H9 (cell line): ENCODE results near the gene TMEM242. TPM values are rescaled to one million over a fixed set of nuclear protein-coding genes. Genes with fewer than 3 reads are reported as not detected.

Experiments used
- DNase-seq: peaks from one replicate; pipeline ENCODE4 v3.0.0-alpha.2; 2017
- H2AFZ ChIP-seq: one replicate; pipeline ENCODE4 v1.6.1; 2013; ENCODE audit warnings: mild to moderate bottlenecking, low read length, control low read depth, moderate library complexity
- H2AK5ac ChIP-seq: 2 replicates; pipeline ENCODE4 v1.6.1; 2013; ENCODE audit warnings: low read length, control low read depth, mixed read lengths; ENCODE audit not compliant: insufficient read length
- H2BK120ac ChIP-seq: one replicate; pipeline ENCODE4 v1.6.1; 2013; ENCODE audit warnings: low read depth, mild to moderate bottlenecking, low read length, control low read depth, inconsistent platforms; ENCODE audit not compliant: poor library complexity, severe bottlenecking
- H2BK12ac ChIP-seq: 2 replicates; pipeline ENCODE4 v1.6.1; 2013; ENCODE audit warnings: low read length, control low read depth, mixed read lengths, low read depth; ENCODE audit not compliant: insufficient read length
- H2BK15ac ChIP-seq: 2 replicates; pipeline ENCODE4 v1.6.1; 2013; ENCODE audit warnings: low read depth, low read length, control low read depth
- H2BK20ac ChIP-seq: one replicate; pipeline ENCODE4 v1.6.1; 2013; ENCODE audit warnings: low read depth, mild to moderate bottlenecking, low read length, control low read depth, inconsistent platforms; ENCODE audit not compliant: poor library complexity, severe bottlenecking
- H2BK5ac ChIP-seq: 2 replicates; pipeline ENCODE4 v1.6.1; 2013; ENCODE audit warnings: low read length, control low read depth, mixed read lengths; ENCODE audit not compliant: insufficient read length
- H3K14ac ChIP-seq: 2 replicates; pipeline ENCODE4 v1.6.1; 2013; ENCODE audit warnings: low read length, control low read depth; ENCODE audit not compliant: insufficient read depth
- H3K18ac ChIP-seq: 2 replicates; pipeline ENCODE4 v1.6.1; 2013; ENCODE audit warnings: low read depth, mild to moderate bottlenecking, mixed read lengths, low read length, control low read depth; ENCODE audit not compliant: insufficient read length
- H3K23ac ChIP-seq: 2 replicates; pipeline ENCODE4 v1.6.1; 2013; ENCODE audit warnings: low read length, control low read depth, mixed read lengths, low read depth; ENCODE audit not compliant: insufficient read length
- H3K23me2 ChIP-seq: 2 replicates; pipeline ENCODE4 v1.6.1; 2013; ENCODE audit warnings: low read depth, mild to moderate bottlenecking, mixed read lengths, low read length, control low read depth; ENCODE audit not compliant: insufficient read length, poor library complexity, severe bottlenecking
- H3K27ac ChIP-seq: 2 replicates; pipeline ENCODE4 v1.5.1; 2013; ENCODE audit warnings: low read length, control low read depth, mixed read lengths, low read depth; ENCODE audit not compliant: insufficient read length
- H3K27me3 ChIP-seq: 2 replicates; pipeline ENCODE4 v1.6.1; 2013; ENCODE audit warnings: low read length, control low read depth, inconsistent platforms; ENCODE audit not compliant: insufficient read depth
- H3K4ac ChIP-seq: 2 replicates; pipeline ENCODE4 v1.6.1; 2013; ENCODE audit warnings: low read depth, mild to moderate bottlenecking, control low read depth, inconsistent platforms, low read length, moderate library complexity
- H3K4me1 ChIP-seq: 2 replicates; pipeline ENCODE4 v1.6.1; 2013; ENCODE audit warnings: low read length, control low read depth, inconsistent platforms; ENCODE audit not compliant: insufficient read depth
- H3K4me2 ChIP-seq: 2 replicates; pipeline ENCODE4 v1.6.1; 2013; ENCODE audit warnings: low read length, control low read depth, mixed read lengths; ENCODE audit not compliant: insufficient read length, insufficient read depth
- H3K56ac ChIP-seq: 2 replicates; pipeline ENCODE4 v1.6.1; 2013; ENCODE audit warnings: low read depth, mild to moderate bottlenecking, mixed read lengths, low read length, control low read depth; ENCODE audit not compliant: insufficient read length
- H3K79me1 ChIP-seq: 2 replicates; pipeline ENCODE4 v1.6.1; 2013; ENCODE audit warnings: low read depth, mild to moderate bottlenecking, moderate library complexity, low read length, control low read depth, inconsistent platforms; ENCODE audit not compliant: insufficient read depth, poor library complexity, severe bottlenecking
- H3K79me2 ChIP-seq: 2 replicates; pipeline ENCODE4 v1.6.1; 2013; ENCODE audit warnings: low read length, control low read depth, inconsistent platforms; ENCODE audit not compliant: insufficient read depth
- H3K9ac ChIP-seq: 2 replicates; pipeline ENCODE4 v1.6.1; 2013; ENCODE audit warnings: low read length, control low read depth, mixed read lengths; ENCODE audit not compliant: insufficient read length; ENCODE audit errors: extremely low read depth
- H3K9me3 ChIP-seq: one replicate; pipeline ENCODE4 v1.6.1; 2013; ENCODE audit warnings: low read depth, low read length, inconsistent platforms; ENCODE audit not compliant: control insufficient read depth
- H3T11ph ChIP-seq: one replicate; pipeline ENCODE4 v1.6.1; 2013; ENCODE audit warnings: mild to moderate bottlenecking, low read length, control low read depth, inconsistent platforms
- H4K20me1 ChIP-seq: one replicate; pipeline ENCODE4 v1.6.1; 2013; ENCODE audit not compliant: control insufficient read depth, insufficient read length, insufficient read depth
- H4K5ac ChIP-seq: 2 replicates; pipeline ENCODE4 v1.6.1; 2013; ENCODE audit warnings: low read depth, mild to moderate bottlenecking, mixed read lengths, low read length, control low read depth; ENCODE audit not compliant: insufficient read length
- H4K8ac ChIP-seq: replicated peaks from 2 replicates; pipeline ENCODE4 v1.6.1; 2013; ENCODE audit warnings: low read length, control low read depth, mixed read lengths, low read depth; ENCODE audit not compliant: insufficient read length
- H4K91ac ChIP-seq: 2 replicates; pipeline ENCODE4 v1.6.1; 2013; ENCODE audit warnings: low read depth, mild to moderate bottlenecking, moderate library complexity, mixed read lengths, low read length, control low read depth; ENCODE audit not compliant: insufficient read length
- H3K27ac Mint-ChIP-seq, 3 experiments: 2 replicates in 2 of 3; 3 replicates in 1 of 3; pipeline ENCODE4 v1.8.0; 2020 to 2021; ENCODE audit warnings: mixed read lengths in 3 of 3, mild to moderate bottlenecking in 1 of 3, moderate library complexity in 1 of 3
- H3K27me3 Mint-ChIP-seq: 2 replicates; pipeline ENCODE4 v1.8.0; 2021; ENCODE audit warnings: low read depth, mild to moderate bottlenecking, moderate library complexity, mixed read lengths
- H3K36me3 Mint-ChIP-seq, 3 experiments: 2 replicates in 2 of 3; 3 replicates in 1 of 3; pipeline ENCODE4 v1.8.0; 2020 to 2021; ENCODE audit warnings: low read depth in 3 of 3, mixed read lengths in 3 of 3; ENCODE audit not compliant: insufficient read depth in 1 of 3
- H3K4me1 Mint-ChIP-seq, 2 experiments: 2 replicates each; pipeline ENCODE4 v1.8.0; 2020; ENCODE audit warnings: mixed read lengths in 2 of 2
- H3K4me3 Mint-ChIP-seq, 2 experiments: 2 replicates in 1 of 2; 3 replicates in 1 of 2; pipeline ENCODE4 v1.8.0; 2020 to 2021; ENCODE audit warnings: mild to moderate bottlenecking in 2 of 2, mixed read lengths in 2 of 2, moderate library complexity in 1 of 2
- H3K9me3 Mint-ChIP-seq, 2 experiments: 2 replicates in 1 of 2; 3 replicates in 1 of 2; pipeline ENCODE4 v1.8.0; 2020; ENCODE audit warnings: mild to moderate bottlenecking in 2 of 2, mixed read lengths in 2 of 2, moderate library complexity in 1 of 2
- CTCF ChIP-seq: fragments of 200-600 bp; sonication (generic); conservative IDR thresholded peaks from 3 replicates; pipeline ENCODE4 v1.8.0; 2021; ENCODE audit warnings: antibody characterized with exemption, mild to moderate bottlenecking
- WGBS: extraction: QIAGEN DNeasy Blood & Tissue Kit; methylation state at CpG from one replicate; pipeline ENCODE4 v1.1.7; 2013; ENCODE audit warnings: missing lambda C conversion rate, low lambda C conversion rate, mixed read lengths; ENCODE audit not compliant: insufficient read length; ENCODE audit errors: extremely low coverage; 5-methylcytosine and 5-hydroxymethylcytosine counted together
- total RNA-seq: library from RNA; stranded (reverse); gene quantifications from 2 replicates; pipeline ENCODE4 v1.2.1, GENCODE V29; 2021

TMEM242 gene
- total RNA-seq, 1 experiment from 2014 or later, result 10.5 TPM

DNA sequence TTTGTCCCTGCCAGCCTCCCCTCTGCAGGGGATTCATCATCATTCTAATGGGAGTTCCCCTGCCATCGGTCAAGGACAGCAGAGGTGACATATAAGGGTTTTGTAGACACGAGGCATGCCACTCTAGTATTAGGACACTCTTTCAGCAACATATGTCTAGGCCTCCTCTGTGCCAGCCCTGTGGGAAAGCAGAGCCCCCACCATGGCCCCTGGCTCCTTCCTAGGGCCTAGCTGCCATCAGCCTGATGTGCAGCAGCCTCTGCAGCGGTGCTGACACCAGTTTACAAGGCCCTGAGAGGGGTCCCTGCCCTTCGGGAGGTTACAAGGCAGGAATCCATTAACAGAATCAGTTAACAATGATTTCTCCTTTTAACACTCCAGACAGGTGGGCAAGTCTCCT lies 32.5 kb downstream of the TMEM242 start:
- Histone ChIP-seq H3K4me1 (peaks cover 5% of the 10 kb centered on the region; the same call in 1 of the 2 replicates), H3K18ac (no peak overlapping the region), H3K9me3 (no peaks in the 10 kb centered on the region), H2BK5ac (no peak overlapping the region), H3K14ac (no peak overlapping the region), H4K91ac (no peak overlapping the region), H2BK20ac (no peak overlapping the region), H3K23me2 (no peaks in the 10 kb centered on the region), H2AFZ (no peak overlapping the region), H3K79me2 (no peaks in the 10 kb centered on the region), H3T11ph (no peak overlapping the region), H3K4ac (no peak overlapping the region), H4K20me1 (no peaks in the 10 kb centered on the region), H2AK5ac (no peak overlapping the region), H4K5ac (no peak overlapping the region), H3K4me2 (no peak overlapping the region), H3K23ac (no peak overlapping the region), H4K8ac (no peak overlapping the region), H3K79me1 (no peaks in the 10 kb centered on the region), H3K9ac (no peak overlapping the region), H2BK12ac (no peak overlapping the region), H2BK120ac (no peak overlapping the region), H3K27ac (no peak overlapping the region), H2BK15ac (no peak overlapping the region), H3K27me3 (no peaks in the 10 kb centered on the region), H3K56ac (no peak overlapping the region)
- no peak for DNase-seq
- H3K4me3 Mint-ChIP-seq, result no peak overlapping the region
- WGBS, result no CpG with 5 or more reads among the region's 4 CpGs
- H3K9me3 Mint-ChIP-seq, result no peaks in the 10 kb centered on the region
- peaks cover 16 to 35% of the 10 kb centered on the region in 2 experiments for H3K4me1 Mint-ChIP-seq
- H3K27me3 Mint-ChIP-seq, result peaks cover under 1% of the 10 kb centered on the region; the same call in 1 of the 2 replicates
- peaks cover 0 to 10% (median 4%) of the 10 kb centered on the region in 3 experiments; a peak in 5 of 7 replicates for H3K36me3 Mint-ChIP-seq
- no peak for TF ChIP-seq CTCF
- peak overlapping the region in 2 of 3 experiments; percentile 40 to 80; a peak in 3 of 7 replicates for H3K27ac Mint-ChIP-seq
